Measurements from ENCODE around the gene ABCF3.

- TF ChIP-seq CTCF (IDR thresholded peaks at IDR 0.05) (no peak), POLR2AphosphoS5 (IDR thresholded peaks at IDR 0.05) (no peak), POLR2A (IDR thresholded peaks at IDR 0.05) (no peak)
These were observed 50.6 kb downstream of the ABCF3 start for GRCh38 chr3:184236636-184237035.

All from prostate gland (tissue), 2 donors.